HFFc6 (cell line): ENCODE measurements around the gene LPAR3. TPM values are rescaled to one million over a fixed set of nuclear protein-coding genes. Genes with fewer than 3 reads are reported as not detected.

Experiments
- DNase-seq: peaks from one replicate; pipeline ENCODE4 v3.0.0-alpha.2; 2018
- H3K27ac Mint-ChIP-seq: 2 replicates; pipeline ENCODE4 v1.8.0; 2020; ENCODE audit warnings: mild to moderate bottlenecking, mixed read lengths
- H3K27me3 Mint-ChIP-seq: 2 replicates; pipeline ENCODE4 v1.8.0; 2021; ENCODE audit warnings: mild to moderate bottlenecking, moderate library complexity, mixed read lengths; ENCODE audit not compliant: insufficient read depth
- H3K36me3 Mint-ChIP-seq: 2 replicates; pipeline ENCODE4 v1.8.0; 2021; ENCODE audit warnings: low read depth, mixed read lengths
- H3K4me1 Mint-ChIP-seq: 2 replicates; pipeline ENCODE4 v1.8.0; 2020; ENCODE audit warnings: low read depth, mixed read lengths
- H3K4me3 Mint-ChIP-seq: 2 replicates; pipeline ENCODE4 v1.8.0; 2020; ENCODE audit warnings: mild to moderate bottlenecking, moderate library complexity, mixed read lengths
- H3K9me3 Mint-ChIP-seq: 2 replicates; pipeline ENCODE4 v1.8.0; 2020; ENCODE audit warnings: mild to moderate bottlenecking, mixed read lengths
- total RNA-seq, 6 experiments: library from RNA; stranded (reverse); fragmentation: NEBNext Ultra II Directional; extraction: Animal tissue kit (Norgen Biotek cat#: 25700); gene quantifications; 2 replicates in 1 of 6; 3 replicates in 5 of 6; pipeline ENCODE4 v1.2.3, GENCODE V29; 2021
- TF ChIP-seq, protein P1 (sequence below): fragments of 200-600 bp; sonication (generic); IDR thresholded peaks from 2 replicates; pipeline ENCODE4 v1.5.0; 2021; ENCODE audit warnings: antibody characterized with exemption, mild to moderate bottlenecking

The LPAR3 gene
- total RNA-seq, 6 experiments from 2014 or later = 0.28 to 3.1 (median 2.0) TPM

DNA sequence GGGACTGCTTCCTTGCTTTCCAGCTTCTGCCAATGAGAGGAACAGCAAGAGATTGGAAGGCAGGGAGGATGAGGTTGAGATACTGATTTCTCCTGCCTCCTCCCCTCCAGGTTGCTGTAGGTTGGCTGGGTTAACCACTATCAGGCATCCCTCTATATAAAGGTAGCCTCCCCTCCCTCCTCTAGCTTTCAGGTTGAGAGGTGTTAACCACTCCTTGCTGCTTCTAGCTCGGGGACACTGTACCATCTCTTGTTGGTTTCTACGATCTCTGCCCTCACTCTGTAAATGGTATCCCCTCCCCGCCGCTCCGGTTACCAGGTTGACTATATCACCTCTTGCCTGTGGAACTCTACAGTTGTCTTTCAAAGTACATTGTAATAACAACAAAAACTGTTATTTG is 16.7 kb downstream of the LPAR3 start:
- TF ChIP-seq, protein P1, sequence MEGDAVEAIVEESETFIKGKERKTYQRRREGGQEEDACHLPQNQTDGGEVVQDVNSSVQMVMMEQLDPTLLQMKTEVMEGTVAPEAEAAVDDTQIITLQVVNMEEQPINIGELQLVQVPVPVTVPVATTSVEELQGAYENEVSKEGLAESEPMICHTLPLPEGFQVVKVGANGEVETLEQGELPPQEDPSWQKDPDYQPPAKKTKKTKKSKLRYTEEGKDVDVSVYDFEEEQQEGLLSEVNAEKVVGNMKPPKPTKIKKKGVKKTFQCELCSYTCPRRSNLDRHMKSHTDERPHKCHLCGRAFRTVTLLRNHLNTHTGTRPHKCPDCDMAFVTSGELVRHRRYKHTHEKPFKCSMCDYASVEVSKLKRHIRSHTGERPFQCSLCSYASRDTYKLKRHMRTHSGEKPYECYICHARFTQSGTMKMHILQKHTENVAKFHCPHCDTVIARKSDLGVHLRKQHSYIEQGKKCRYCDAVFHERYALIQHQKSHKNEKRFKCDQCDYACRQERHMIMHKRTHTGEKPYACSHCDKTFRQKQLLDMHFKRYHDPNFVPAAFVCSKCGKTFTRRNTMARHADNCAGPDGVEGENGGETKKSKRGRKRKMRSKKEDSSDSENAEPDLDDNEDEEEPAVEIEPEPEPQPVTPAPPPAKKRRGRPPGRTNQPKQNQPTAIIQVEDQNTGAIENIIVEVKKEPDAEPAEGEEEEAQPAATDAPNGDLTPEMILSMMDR = no peak
- no peaks in the 10 kb centered on the region for H3K9me3 Mint-ChIP-seq
- H3K27me3 Mint-ChIP-seq = peaks cover 14% of the 10 kb centered on the region
- H3K27ac Mint-ChIP-seq = no peak overlapping the region
- H3K36me3 Mint-ChIP-seq = no peaks in the 10 kb centered on the region
- H3K4me3 Mint-ChIP-seq = no peak overlapping the region
- H3K4me1 Mint-ChIP-seq = peaks cover 26% of the 10 kb centered on the region
- DNase-seq = no peak

- Mint-ChIP-seq H3K27me3 (peaks cover 11% of the 10 kb centered on the region), H3K36me3 (no peaks in the 10 kb centered on the region), H3K9me3 (no peaks in the 10 kb centered on the region), H3K4me1 (peaks cover 42% of the 10 kb centered on the region), H3K4me3 (no peak overlapping the region), H3K27ac (no peak overlapping the region)
- TF ChIP-seq, protein P1 = no peak
- DNase-seq = no peak
Observed at GRCh38 chr1:84873366-84873765, 19.6 kb downstream of the LPAR3 start.

GRCh38 chr1:84872696-84873355 is 20.2 kb downstream of the LPAR3 start:
- Mint-ChIP-seq H3K9me3 (no peaks in the 10 kb centered on the region), H3K4me3 (no peak overlapping the region), H3K27ac (no peak overlapping the region), H3K4me1 (peaks cover 37% of the 10 kb centered on the region), H3K36me3 (no peaks in the 10 kb centered on the region), H3K27me3 (peaks cover 11% of the 10 kb centered on the region)
- TF ChIP-seq, protein P1 = no peak
- DNase-seq = no peak

- Mint-ChIP-seq H3K36me3 (no peaks in the 10 kb centered on the region), H3K4me1 (peaks cover 27% of the 10 kb centered on the region)
- DNase-seq = no peak
Observed at GRCh38 chr1:84871181-84871580, 21.8 kb downstream of the LPAR3 start.

DNA sequence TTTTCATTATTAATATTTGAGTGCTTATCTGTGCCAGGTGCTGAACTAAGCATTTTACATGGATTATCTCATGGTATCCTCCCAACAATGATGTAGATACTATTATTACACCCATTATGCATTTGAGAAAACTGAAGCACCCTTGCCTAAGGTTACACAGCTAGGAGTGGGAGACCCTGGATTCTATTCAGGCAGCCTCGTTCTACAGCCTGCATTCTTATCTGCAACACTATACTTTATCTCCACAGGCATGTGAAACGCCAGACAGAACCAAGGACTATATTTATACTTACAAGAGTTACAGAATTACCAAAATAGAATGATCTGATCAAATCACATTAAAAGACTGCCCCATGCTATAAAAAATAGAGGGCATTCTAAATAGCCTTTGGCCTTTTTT is 22.4 kb downstream of the LPAR3 start:
- peaks cover 27% of the 10 kb centered on the region for H3K4me1 Mint-ChIP-seq
- no peaks in the 10 kb centered on the region for H3K36me3 Mint-ChIP-seq
- no peaks in the 10 kb centered on the region for H3K9me3 Mint-ChIP-seq
- TF ChIP-seq, protein P1 = no peak
- no peak for DNase-seq
- no peak overlapping the region for H3K27ac Mint-ChIP-seq
- peaks cover 7% of the 10 kb centered on the region; the same call in 1 of the 2 replicates for H3K27me3 Mint-ChIP-seq
- no peak overlapping the region for H3K4me3 Mint-ChIP-seq

More at GRCh38 chr1:84871181-84871580, 21.8 kb downstream of the LPAR3 start:
- Mint-ChIP-seq H3K27me3 (peaks cover 9% of the 10 kb centered on the region; the same call in 1 of the 2 replicates), H3K4me3 (no peak overlapping the region), H3K9me3 (no peaks in the 10 kb centered on the region), H3K27ac (no peak overlapping the region)
- TF ChIP-seq, protein P1 = no peak
